BE2C (cell line): ENCODE data around the gene ARL8A.

Source experiments
- DNase-seq: peaks from one replicate; pipeline ENCODE4 v3.0.0-alpha.2; 2020
- H3K27me3 ChIP-seq: fragments of 250-450 bp; sonication (Bioruptor Pico); 2 replicates; pipeline ENCODE4 v1.5.1; 2020; ENCODE audit warnings: mild to moderate bottlenecking
- H3K36me3 ChIP-seq: fragments of 250-450 bp; sonication (Bioruptor Pico); 2 replicates; pipeline ENCODE4 v1.5.1; 2020; ENCODE audit warnings: mild to moderate bottlenecking
- H3K4me1 ChIP-seq: fragments of 250-450 bp; sonication (Bioruptor Pico); 2 replicates; pipeline ENCODE4 v1.5.1; 2020
- H3K4me3 ChIP-seq: 2 replicates; pipeline ENCODE4 v1.5.1; 2011; ENCODE audit warnings: low read depth, low read length
- H3K9me3 ChIP-seq: fragments of 250-450 bp; sonication (Bioruptor Pico); 2 replicates; pipeline ENCODE4 v1.5.1; 2020
- CTCF ChIP-seq: IDR thresholded peaks from 2 replicates; pipeline ENCODE4 v1.5.1; 2012; ENCODE audit warnings: mild to moderate bottlenecking, low read depth, low read length

The ARL8A gene

GRCh38 chr1:202154766-202155477, 10.4 kb upstream of the ARL8A start:
- no peaks in the 10 kb centered on the region for H3K9me3 ChIP-seq
- no peaks in the 10 kb centered on the region for H3K27me3 ChIP-seq
- H3K4me1 ChIP-seq: peaks cover 9% of the 10 kb centered on the region
- H3K36me3 ChIP-seq: no peaks in the 10 kb centered on the region
- peak; percentile 67 for TF ChIP-seq CTCF
- H3K4me3 ChIP-seq: no peak overlapping the region
- peak; percentile 51 for DNase-seq

DNA sequence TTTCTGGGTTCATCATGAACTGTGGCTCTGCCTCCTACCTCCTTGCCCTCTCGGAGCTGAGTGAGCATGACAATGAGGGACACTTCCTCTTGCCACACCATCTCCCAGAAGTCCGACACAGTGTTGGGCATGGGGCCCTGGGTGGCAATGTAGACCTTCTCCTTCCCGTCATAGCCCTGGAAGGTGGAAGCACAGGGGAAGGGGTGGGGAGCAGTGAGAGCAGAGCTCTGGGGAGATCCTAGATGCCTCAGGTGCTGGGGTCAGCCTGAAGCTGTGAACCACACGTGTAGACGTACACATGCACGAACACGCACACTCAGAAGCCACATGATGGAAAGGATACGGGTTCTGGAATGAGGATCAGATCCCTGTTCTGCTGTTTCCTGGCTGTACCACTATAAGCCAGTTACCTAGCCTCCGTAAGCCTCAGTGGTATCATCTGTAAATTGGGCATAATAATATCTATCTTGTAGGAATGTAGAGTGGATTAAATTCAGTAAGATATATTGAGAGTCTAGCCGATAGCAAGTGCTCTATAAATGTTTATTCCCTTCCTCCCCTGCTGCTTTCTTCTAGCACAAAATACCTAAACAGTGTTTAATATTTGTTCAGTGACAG, 9.7 kb upstream of the ARL8A start:
- no peak for TF ChIP-seq CTCF
- no peaks in the 10 kb centered on the region for H3K36me3 ChIP-seq
- no peaks in the 10 kb centered on the region for H3K27me3 ChIP-seq
- peaks cover 9% of the 10 kb centered on the region for H3K4me1 ChIP-seq
- no peaks in the 10 kb centered on the region for H3K9me3 ChIP-seq
- H3K4me3 ChIP-seq: no peak overlapping the region
- DNase-seq: no peak

- H3K36me3 ChIP-seq: no peaks in the 10 kb centered on the region
- DNase-seq: no peak
- TF ChIP-seq CTCF: no peak
- peaks cover 9% of the 10 kb centered on the region for H3K4me1 ChIP-seq
- H3K4me3 ChIP-seq: no peak overlapping the region
- H3K27me3 ChIP-seq: no peaks in the 10 kb centered on the region
- no peaks in the 10 kb centered on the region for H3K9me3 ChIP-seq
These were observed 8.7 kb upstream of the ARL8A start for GRCh38 chr1:202153284-202153683.

DNA sequence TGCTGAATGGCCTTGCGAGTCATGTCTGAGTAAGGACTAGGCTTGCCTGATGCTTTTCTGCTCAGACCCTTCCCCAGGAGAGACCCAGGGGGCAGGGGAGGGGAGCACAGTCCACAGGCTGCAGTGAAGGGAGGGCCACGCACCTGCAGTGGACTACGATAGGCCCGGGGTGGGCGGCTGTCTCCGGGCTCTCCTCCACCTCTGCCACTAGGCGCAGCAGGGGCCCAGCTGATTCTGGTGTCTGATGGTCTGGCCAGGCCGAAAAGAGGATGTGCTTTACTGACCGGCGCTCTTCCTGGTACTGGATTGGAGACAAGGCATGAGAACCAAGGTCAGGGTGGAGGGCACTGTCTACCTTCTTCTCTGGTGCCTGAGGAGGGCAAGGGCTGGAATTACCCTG, 7.9 kb upstream of the ARL8A start:
- H3K9me3 ChIP-seq: no peaks in the 10 kb centered on the region
- peaks cover 9% of the 10 kb centered on the region for H3K4me1 ChIP-seq
- no peak for DNase-seq
- no peak overlapping the region for H3K4me3 ChIP-seq
- H3K36me3 ChIP-seq: no peaks in the 10 kb centered on the region
- no peaks in the 10 kb centered on the region for H3K27me3 ChIP-seq
- TF ChIP-seq CTCF: no peak

- no peaks in the 10 kb centered on the region for H3K9me3 ChIP-seq
- H3K27me3 ChIP-seq: no peaks in the 10 kb centered on the region
- no peak for TF ChIP-seq CTCF
- DNase-seq: no peak
- H3K4me3 ChIP-seq: no peak overlapping the region
- peaks cover 9% of the 10 kb centered on the region for H3K4me1 ChIP-seq
- no peaks in the 10 kb centered on the region for H3K36me3 ChIP-seq
These were observed 6.5 kb upstream of the ARL8A start for GRCh38 chr1:202151045-202151444.

DNA sequence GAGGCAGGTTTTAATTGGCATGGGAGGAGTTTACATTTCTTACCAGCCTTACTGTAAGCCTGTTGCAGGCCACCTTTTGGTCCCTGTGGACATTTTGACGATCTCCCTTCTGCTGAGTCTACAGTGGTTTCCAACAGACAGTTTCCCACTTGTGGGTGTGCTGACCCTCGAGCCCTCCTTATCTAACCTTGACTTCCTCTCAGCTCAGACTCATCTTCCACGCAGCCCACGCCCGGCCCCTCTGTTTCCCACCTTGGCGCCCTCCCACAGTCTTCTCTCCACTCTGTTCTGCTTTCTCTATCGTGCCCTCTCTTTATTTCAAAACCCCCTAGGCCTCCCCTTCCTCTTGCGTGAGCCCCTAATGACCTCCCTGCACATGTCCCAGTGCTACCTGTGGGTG, 6.1 kb upstream of the ARL8A start:
- Histone ChIP-seq H3K4me3 (no peak overlapping the region), H3K27me3 (no peaks in the 10 kb centered on the region), H3K4me1 (peaks cover 8% of the 10 kb centered on the region), H3K36me3 (no peaks in the 10 kb centered on the region), H3K9me3 (no peaks in the 10 kb centered on the region)
- DNase-seq: no peak
- no peak for TF ChIP-seq CTCF
